ENCODE data around the gene LRMDA. TPM values are rescaled to one million over a fixed set of nuclear protein-coding genes. Genes with fewer than 3 reads are reported as not detected.

The LRMDA gene
- total and polyA plus RNA-seq, 12 donors, result 30.7 to 132 (median 78.1) TPM

- no peak for DNase-seq
- Histone ChIP-seq H3K27me3 (no peaks in the 10 kb centered on the region), H3K4me3 (no peak overlapping the region), H3K36me3 (replicated peaks in 1 of 2) (no peaks in the 10 kb centered on the region), H3K9me3 (replicated peaks in 1 of 3) (no peaks in the 10 kb centered on the region), H3K4me1 (replicated peaks in 1 of 2) (peaks cover 0 to 5% of the 10 kb centered on the region in 2 donors), H3K27ac (no peak overlapping the region)
- intact Hi-C loops (cut with DNase I), result no loop called here
- TF ChIP-seq, protein P1, sequence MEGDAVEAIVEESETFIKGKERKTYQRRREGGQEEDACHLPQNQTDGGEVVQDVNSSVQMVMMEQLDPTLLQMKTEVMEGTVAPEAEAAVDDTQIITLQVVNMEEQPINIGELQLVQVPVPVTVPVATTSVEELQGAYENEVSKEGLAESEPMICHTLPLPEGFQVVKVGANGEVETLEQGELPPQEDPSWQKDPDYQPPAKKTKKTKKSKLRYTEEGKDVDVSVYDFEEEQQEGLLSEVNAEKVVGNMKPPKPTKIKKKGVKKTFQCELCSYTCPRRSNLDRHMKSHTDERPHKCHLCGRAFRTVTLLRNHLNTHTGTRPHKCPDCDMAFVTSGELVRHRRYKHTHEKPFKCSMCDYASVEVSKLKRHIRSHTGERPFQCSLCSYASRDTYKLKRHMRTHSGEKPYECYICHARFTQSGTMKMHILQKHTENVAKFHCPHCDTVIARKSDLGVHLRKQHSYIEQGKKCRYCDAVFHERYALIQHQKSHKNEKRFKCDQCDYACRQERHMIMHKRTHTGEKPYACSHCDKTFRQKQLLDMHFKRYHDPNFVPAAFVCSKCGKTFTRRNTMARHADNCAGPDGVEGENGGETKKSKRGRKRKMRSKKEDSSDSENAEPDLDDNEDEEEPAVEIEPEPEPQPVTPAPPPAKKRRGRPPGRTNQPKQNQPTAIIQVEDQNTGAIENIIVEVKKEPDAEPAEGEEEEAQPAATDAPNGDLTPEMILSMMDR (IDR thresholded peaks at IDR 0.05), result no peak
- TF ChIP-seq POLR2A (IDR thresholded peaks at IDR 0.05), result no peak
- WGBS, 4 donors, result 80 to 87% (median 81%) methylated on average over 5 of the region's 5 CpGs
Measured at GRCh38 chr10:75935650-75936400, 504.4 kb downstream of the LRMDA start.

- no peak overlapping the region for H3K27ac ChIP-seq
- no peaks in the 10 kb centered on the region for H3K27me3 ChIP-seq
- no peak for DNase-seq
- WGBS, 4 donors, result 28 to 35% (median 31%) methylated on average over 2 of the region's 2 CpGs
- TF ChIP-seq, protein P1 (IDR thresholded peaks at IDR 0.05), result no peak
- TF ChIP-seq POLR2A (IDR thresholded peaks at IDR 0.05), result no peak
- H3K9me3 ChIP-seq (replicated peaks in 1 of 3), result no peaks in the 10 kb centered on the region
- intact Hi-C loops (cut with DNase I), result no loop called here
- H3K4me3 ChIP-seq, result no peak overlapping the region
- peaks cover 0 to 5% of the 10 kb centered on the region in 2 donors for H3K4me1 ChIP-seq (replicated peaks in 1 of 2)
- H3K36me3 ChIP-seq (replicated peaks in 1 of 2), result no peaks in the 10 kb centered on the region
Measured at GRCh38 chr10:75936841-75937240, 505.4 kb downstream of the LRMDA start.

- H3K27ac ChIP-seq, result no peak overlapping the region
- 86 to 95% (median 89%) methylated on average over 2 of the region's 2 CpGs for WGBS, 4 donors
- no peak for DNase-seq
- peaks cover 0 to 5% of the 10 kb centered on the region in 2 donors for H3K4me1 ChIP-seq (replicated peaks in 1 of 2)
- no peaks in the 10 kb centered on the region for H3K9me3 ChIP-seq (replicated peaks in 1 of 3)
- no peak overlapping the region for H3K4me3 ChIP-seq
- H3K27me3 ChIP-seq, result no peaks in the 10 kb centered on the region
- H3K36me3 ChIP-seq (replicated peaks in 1 of 2), result no peaks in the 10 kb centered on the region
- intact Hi-C loops (cut with DNase I), result no loop called here
- TF ChIP-seq POLR2A (IDR thresholded peaks at IDR 0.05), result no peak
- TF ChIP-seq, protein P1 (IDR thresholded peaks at IDR 0.05), result no peak
Measured at GRCh38 chr10:75937823-75938222, 506.4 kb downstream of the LRMDA start.

DNA sequence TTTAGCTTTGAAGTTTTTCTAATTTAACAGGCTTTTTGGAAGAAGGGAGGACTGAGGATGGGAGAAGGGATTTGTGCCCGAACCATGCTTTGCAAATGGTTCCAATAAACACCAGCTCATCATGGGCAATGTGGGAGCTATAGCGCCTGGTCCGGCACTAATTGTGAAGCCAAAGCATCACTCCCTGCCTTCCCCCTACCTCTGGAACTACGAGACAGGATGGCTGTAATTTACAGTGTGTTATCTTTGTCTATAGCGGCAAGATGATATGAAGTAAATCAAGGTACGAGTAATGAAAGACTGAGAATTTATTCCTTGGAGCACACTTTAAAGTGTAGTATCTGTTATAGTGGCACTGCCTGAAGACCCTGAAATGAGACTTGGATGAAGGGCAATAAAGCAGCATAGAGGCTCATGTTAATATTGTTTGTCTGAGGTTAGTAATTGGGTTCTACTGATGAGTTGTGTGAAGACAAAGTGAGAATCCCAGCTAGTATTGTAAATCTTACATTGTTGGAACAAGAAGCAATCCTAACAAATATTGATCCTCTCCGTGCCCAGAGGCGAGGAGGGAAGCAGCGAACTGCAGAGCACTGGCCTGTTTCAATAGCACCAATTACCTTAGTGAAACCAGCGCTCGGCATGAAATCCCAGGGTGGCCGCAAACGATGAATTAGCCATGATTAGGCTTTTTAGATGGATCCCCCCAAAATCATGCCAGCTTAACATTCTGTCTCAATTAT lies 507.1 kb downstream of the LRMDA start:
- Histone ChIP-seq H3K4me1 (replicated peaks in 1 of 2) (peaks cover 0 to 5% of the 10 kb centered on the region in 2 donors), H3K4me3 (no peak overlapping the region), H3K36me3 (replicated peaks in 1 of 2) (no peaks in the 10 kb centered on the region), H3K9me3 (replicated peaks in 1 of 3) (no peaks in the 10 kb centered on the region), H3K27me3 (no peaks in the 10 kb centered on the region), H3K27ac (no peak overlapping the region)
- no peak for TF ChIP-seq POLR2A (IDR thresholded peaks at IDR 0.05)
- TF ChIP-seq, protein P1 (IDR thresholded peaks at IDR 0.05), result no peak
- intact Hi-C loops (cut with DNase I), result no loop called here
- WGBS, 4 donors, result 88 to 98% (median 96%) methylated on average over 13 of the region's 13 CpGs
- no peak for DNase-seq

All from adrenal gland (tissue), 12 donors.